Vein endothelial cell (primary cell): ENCODE measurements around the gene CHURC1. TPM values are rescaled to one million over a fixed set of nuclear protein-coding genes. Genes with fewer than 3 reads are reported as not detected.

Experiments used
- small RNA-seq: library from RNA; depleted of rRNA; stranded (forward); fragments of <200 nt; gene quantifications from one replicate; pipeline ENCODE3, GENCODE V24; 2012
- total RNA-seq: library from RNA; depleted of rRNA; stranded (reverse); fragments of >200 nt; gene quantifications from 2 replicates; pipeline ENCODE4 v1.2.3, GENCODE V29; 2012

The CHURC1 gene
- total RNA-seq = 36.9 and 43.8 TPM in 2 replicates

DNA sequence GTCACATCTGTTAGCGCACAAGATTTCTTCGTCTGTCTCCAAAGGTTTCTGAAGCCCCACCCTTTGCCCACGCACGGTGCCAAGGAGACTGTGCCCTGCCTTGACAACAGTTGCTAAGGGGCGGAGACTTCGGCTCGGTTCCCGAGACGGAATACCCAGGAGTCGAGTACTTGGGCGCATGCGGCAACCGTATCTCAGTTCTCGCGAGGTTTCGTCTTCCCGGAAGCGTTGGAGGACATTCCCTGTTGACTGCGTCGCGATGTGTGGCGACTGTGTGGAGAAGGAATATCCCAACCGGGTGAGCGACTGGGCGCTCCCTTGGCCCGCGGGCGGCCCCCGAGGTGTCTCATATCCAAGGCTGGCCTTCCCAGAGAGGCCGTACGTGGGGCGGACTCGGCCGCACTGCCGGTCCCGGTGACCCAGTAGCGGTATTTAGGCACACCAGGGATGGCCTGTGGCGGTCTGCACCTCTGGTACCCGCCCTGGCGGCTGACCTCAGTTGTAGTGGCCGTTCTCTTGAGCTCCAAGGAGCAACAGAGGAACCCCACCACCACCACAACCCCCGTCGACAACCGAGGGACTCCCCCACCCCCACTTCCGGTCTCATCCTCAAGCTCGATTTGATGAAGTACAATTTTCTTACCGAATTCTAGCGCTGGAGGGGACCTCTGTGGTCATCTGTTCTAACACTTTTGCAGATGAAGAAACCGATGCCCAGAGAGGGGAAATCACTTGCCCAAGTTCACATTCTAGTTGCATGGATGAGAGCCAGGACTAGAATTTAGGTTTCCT lies at the start of gene CHURC1:
CHURC1 (plus strand) TSS at position 219 of the 792 bp plus-strand sequence; CDS start at position 260, 41 bp downstream.

DNA sequence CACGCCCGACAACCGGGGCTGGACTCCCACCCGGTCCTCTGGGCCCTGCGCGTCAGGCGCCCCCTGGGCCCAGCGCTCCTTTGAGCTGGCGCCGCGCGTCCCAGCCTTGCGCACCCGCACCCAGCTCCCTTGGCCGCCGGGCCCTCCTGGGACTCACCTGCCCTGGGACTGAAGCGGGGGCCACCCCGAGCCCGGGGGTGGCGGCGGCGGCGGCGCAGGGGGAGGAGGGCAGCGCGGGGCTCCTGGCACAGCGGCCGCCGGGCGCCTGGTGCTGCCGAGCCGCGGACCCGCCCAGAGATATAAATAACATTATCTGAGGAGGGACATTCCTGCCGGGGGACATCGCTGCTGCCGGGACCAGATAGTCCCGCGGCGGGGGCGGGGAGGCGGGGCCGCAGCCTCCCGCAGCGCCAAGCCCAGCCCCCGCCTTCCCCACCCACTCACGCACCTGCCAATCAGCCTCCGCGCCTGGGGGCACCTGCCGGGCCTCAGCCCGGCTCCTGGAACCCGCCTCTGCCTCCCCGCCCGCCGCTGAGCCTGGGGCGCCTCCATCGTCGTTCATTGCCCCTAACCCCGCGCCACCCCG lies 34.5 kb upstream of the CHURC1 start, which contains the start of gene SPTB:
SPTB (minus strand) TSS at position 273 of the 586 bp plus-strand sequence. CDS start 56,813 bp downstream, outside the sequence.

DNA sequence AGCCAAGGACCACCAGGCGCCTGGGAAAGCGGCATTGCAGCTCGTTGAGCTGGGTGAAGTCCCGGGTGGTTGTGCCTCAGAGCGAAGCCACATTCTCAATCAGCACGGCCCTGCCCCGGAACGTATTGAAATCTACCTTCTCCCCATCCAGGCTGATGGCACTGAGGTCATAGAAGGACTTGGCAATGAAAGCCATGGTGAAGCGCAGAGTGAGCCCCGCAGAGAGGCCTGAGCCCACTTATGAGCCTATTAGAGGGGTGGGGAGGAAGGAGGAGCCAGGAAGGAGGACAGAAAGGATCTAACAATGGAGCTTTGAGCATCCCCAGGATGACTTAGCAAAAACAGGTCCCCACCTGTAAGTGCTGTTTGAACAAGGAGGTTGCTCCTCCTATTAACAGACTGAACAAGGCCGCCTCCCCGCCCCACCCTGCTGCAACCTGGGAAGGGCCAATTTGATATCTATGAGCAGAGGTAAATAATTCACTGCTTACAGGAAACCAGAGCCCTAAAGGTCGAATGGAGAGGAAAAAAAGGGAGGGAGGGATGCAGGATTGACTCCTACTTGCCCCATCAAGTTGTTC lies 28.4 kb downstream of the CHURC1 start, which contains the start of gene GPX2:
GPX2 (minus strand) TSS at position 215 of the 581 bp plus-strand sequence; CDS start at position 196, 19 bp downstream.

DNA sequence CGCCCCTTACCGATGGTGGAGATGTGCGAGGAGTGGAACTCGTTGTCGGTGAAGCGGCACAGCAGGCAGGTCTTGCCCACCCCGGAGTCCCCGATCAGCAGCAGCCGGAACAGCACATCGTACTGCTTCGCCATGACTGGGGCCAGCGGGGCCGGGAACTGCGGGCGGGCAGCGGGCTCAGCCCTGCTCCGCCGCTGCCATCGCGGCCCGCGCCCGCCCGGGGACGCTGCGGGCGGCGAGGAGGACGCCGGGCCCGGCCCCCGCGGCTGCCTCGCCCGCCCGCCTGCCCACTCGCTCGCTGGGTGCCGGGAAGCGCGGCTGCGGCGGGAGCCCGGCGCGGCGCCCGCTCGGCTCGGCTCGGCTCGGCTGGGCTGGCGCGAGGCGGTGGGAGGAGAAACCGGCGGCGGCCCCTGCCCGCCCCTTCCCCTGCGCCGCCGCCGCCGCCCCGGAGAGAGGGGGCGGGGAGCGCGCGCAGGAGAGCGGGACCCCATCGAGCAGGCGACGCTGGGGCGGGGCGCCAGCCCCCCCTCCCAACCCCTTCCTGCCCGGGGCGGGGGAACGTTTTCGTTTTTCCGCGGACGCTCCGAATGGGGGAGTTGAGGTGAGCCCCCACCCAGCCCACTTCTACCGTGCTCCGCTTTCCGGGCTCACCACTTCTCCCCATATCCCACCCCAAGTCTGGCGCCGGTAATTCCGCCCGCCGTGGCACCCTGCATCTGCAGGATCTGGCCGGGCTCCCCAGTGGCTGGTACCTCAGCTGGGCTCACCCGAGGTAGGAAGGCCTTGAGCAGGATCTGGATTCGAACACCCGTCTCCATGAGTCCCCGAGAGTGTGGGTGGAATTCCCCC lies 57.9 kb downstream of the CHURC1 start, which contains the start of gene RAB15:
RAB15 (minus strand) TSS at position 394 of the 849 bp plus-strand sequence; CDS start at position 134, 260 bp downstream.

Small RNA genes lying within 50 kb of the gene (small RNA-seq; reads per million reads assigned to genes)
- gene RPPH1-2P = not detected

Other genes with a start within 250 kb of the CHURC1 start
- 2.3 and 3.6 TPM in 2 replicates for gene PLEKHG3, start 210.0 kb upstream of the CHURC1 start, total RNA-seq
- gene SPTB, start 34.5 kb upstream of the CHURC1 start, total RNA-seq = 0.10 TPM in 1 of 2 replicates, not detected in the other
- gene GPX2, start 28.3 kb downstream of the CHURC1 start, total RNA-seq = not detected in 2 replicates
- 14.4 and 19.6 TPM in 2 replicates for gene RAB15, start 57.9 kb downstream of the CHURC1 start, total RNA-seq
- gene FNTB, start 72.4 kb downstream of the CHURC1 start, total RNA-seq = 15.2 and 15.7 TPM in 2 replicates
- gene MAX, start 188.1 kb downstream of the CHURC1 start, total RNA-seq = 60.5 and 64.0 TPM in 2 replicates